NOMO-1 treated with dmso at 0.1 percent for 144 hours (cell line): Measurements from ENCODE around the gene CILP2.

Experiments used
- DNase-seq: peaks from one replicate; lab custom pipeline; 2025; ENCODE audit not compliant: unreplicated experiment; lab: John Stamatoyannopoulos, UW

The CILP2 gene

DNA sequence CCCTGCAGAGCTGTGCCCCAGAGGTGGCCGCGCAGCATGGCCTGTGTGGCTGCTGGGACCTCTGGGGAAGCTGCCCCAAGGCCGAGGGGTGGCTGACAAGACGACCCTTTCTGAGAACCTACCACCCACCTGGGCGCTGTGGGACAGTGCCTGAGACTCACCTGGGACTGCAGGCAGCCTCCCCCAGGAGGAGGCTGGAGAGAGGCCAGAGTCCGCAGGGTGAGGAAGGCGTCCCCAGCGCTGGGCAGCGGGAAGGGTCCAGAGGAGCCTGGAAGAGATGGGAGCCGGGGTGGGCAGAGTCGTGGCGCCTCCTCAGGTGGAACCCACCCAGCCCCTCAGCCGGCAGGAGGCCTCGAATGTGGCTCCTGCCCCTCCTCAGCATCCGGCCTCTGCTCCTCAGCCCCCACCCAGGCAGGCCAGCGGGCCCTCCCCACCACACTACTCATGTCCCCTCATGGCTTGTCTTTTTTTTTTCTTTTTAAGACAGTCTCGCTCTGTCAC lies 25.3 kb downstream of the CILP2 start:
- DNase-seq = no peak

DNA sequence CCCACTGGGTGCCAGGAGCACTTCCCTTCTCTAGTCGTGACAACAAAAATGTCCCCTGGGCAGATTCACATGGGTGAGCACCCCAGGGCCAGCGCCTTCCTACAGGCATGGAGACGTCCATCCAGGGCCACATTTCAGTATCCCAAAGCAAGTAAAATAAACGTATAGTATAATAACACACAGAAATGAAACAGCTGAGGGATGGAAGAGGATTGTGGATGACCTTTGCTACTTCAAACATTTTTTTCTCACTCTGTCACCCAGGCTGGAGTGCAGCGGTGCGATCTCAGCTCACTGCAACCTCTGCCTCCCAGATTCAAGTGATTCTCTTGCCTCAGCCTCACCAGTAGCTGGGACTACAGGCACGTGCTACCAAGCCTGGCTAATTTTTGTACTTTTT lies 28.2 kb downstream of the CILP2 start:
- DNase-seq = no peak

DNA sequence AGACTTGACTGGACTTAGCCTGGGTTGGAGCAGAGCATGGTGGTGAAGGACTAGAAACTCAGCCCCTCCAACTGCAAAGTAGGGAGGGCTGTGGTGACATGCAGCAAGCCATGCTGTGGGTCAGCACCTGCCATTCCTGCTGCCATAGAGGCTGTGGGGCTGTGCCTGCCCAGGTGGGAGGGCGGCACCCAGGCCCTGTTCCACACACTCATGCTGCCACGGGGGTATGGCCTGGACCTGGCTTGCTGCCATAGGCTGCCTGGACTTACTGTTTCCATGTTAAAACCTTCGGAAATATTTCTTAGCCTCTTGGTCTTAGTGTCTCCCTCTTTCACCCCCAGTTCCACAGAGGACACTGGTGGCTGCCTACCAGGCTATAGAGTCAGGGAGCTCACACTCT lies 29.3 kb downstream of the CILP2 start:
- no peak for DNase-seq

DNA sequence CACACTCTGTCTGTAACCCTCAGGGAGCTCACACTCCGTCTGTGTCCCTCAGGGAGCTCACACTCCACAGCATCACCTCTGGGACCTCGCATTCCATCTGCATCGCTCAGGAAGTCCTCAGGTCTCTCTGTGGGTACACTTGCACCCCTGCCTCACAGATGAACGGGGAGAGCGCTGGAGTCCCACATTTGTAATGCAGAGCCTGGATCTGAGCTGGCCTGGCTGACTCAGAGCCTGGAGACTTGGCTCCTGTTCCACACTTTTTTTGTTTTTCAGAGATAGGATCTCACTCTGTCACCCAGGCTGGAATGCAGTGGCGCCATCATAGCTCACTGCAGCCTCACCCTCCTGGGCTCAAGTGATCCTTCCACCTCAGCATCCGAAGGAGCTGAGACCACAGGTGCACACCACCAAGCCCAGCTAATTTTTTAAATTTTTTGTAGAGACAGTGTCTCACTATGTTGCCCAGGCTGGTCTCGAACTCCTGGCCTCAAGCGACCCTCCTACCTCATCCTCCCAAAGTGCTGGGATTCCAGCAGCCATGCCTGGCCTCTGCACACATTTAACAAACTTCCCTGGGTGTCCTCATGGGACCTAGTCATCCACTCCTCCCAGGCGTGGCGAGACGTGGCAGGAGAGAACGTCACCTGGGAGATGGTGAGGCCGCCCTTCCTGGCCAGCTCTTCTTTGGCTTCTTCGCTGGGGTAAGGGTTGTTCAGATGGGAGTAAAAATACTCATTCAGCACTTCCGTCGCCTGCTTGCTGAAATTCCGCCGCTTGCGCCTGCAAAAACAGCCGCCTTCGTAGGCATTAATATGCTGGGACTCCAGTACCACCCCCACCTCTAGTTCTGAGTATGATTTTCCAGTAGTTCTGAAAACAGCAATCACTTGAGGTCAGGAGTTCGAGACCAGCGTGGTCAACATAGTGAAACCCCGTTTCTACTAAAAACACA lies 31.0 kb downstream of the CILP2 start:
- DNase-seq = no peak

DNA sequence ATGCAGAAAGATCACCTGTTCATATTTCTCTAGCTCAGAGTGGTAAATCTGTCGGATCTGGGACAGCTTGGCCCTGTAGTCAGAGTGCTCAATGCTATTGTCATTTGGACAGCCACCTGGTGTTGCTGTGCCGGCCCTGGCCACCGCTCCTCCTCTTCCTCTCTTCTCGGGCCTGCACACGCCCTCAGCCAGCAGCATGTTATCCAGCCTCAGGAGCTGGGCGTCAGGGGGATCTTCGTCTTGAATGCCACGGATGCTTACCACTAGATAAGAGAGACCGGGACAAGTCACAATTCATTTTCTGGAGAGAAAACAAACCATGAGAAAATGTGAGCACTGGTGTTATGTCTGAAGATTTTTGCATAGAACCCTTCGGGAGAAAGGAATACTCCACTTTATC lies 32.5 kb downstream of the CILP2 start:
- DNase-seq = no peak

DNA sequence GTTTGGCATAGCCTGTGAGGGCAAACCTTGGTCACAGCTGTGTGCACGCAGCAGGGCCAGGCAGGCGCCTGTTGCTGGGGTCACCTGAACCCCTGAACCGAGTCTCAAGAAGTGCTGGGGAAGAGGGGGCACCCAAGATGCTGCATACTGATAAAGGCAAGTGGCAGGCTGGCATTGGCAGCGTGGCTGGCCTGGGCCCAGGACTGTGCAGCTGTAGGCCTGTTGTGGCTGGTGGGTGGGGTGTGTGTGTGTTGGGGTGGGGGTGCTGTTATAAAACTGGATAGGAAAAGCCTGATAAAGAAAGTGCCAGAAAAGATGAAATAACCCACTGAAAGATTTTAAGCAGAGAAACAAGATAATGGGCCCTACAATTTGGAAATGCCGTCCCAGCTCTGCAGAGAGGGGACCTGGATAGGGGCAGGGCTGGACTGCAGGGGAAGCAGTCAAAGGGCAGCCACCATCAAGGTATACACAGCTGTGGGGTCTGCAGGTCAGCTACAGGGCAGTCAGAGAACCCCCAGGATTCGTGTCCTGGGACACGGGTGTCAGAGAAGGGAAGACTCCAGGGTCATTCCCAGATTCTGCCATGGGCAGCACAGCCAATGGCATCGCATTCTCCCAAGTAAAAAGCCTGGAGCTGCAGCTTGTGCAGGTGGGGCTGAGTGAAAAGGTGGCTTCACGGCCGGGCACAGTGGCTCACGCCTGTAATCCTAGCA lies 33.2 kb downstream of the CILP2 start:
- DNase-seq = no peak

DNA sequence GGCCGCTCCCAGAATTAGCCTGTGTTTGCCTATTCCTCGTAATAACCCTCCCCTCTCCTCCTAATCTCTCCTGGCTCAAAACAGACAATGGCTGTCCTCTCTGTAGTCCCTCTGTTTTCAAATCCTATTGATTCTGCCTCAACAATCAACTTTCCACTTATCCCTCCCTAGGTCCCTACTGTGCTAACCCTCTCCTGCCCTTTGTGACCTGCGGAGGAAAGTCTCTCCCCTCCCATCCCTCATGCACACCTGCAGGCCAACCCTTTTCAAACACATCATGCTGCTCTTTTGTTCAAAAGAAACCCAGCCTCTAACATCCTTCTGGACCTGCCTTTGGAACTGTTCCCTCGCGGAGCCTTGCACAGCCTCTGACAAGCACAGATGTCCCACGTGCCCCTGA lies 37.3 kb downstream of the CILP2 start:
- DNase-seq = no peak

DNA sequence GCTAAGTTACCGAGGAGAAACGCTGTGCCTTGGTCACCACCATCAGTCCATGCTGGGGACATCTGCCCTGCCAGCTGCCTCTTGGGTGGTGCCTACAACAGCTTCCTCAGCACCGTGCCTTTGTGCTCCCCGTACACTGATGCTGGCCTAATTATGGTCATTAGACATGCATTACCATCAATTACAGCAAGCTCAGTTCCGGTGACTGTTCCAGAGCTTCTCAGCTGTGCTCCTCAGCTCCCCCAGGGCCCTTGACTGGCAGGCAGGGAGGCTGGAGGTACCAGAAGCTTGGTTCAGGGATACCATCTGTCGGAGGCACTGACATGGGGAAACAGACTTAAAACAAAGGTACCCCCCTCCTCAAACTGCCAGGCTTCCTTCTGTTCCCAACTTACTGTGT lies 40.2 kb downstream of the CILP2 start:
- no peak for DNase-seq

DNA sequence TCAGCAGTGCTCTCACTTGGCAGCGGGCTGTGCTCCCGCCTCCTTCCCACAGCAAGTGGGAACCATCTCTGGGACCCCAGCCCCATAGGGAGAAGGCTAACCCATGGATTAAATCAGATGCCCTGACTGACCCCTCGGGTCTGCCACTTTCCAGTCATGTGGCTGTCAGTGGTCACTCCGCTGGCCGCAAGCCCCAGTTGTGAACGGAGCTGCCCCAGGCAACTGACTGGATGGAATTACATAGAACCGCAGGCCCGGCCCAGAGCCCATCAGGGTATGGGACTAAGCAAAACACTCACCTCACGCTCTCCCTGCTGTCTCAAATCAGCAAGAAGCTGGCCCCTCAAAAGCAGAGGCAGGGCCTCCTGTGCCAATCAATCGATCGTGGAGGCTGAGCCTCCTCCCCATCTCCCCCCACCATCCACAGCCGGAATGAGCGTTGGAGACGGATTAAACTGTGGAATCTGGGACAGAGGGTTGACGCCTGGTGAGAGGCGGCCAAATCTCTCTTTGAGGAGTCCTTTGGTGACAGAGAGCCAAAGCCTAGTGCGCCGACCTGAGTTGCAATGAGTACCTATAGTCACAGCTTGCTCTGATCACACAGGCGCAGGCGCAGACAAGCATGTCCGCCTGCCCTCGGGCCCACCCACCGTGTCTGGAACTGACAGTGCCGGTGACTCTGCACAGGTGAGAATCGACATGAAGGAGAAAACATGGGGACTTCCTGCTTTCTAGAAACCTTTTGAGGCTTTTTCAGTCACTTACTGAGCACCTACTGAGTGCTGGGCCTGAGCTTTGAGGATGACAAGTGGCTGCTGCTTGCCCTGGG lies 41.7 kb downstream of the CILP2 start:
- DNase-seq = no peak

DNA sequence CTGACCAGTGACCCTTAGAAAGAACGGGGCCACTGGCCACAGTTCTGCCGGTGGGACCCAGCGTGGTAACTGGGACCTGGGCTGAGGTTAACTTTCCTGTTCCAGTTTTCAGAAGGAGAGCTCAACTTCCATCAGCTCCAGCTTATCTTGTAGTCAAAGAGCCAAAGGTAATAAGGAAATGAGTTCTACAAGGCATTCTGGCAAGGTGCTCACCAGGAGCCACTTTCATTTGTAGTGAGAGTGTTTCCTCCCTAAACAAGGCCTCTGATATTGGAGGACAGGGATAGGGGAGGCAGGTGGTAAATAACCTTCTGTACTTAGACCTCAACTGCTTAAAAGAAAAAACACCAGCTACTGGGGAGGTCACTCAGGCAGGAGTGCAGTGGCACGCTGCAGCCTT lies 42.4 kb downstream of the CILP2 start:
- DNase-seq = no peak

DNA sequence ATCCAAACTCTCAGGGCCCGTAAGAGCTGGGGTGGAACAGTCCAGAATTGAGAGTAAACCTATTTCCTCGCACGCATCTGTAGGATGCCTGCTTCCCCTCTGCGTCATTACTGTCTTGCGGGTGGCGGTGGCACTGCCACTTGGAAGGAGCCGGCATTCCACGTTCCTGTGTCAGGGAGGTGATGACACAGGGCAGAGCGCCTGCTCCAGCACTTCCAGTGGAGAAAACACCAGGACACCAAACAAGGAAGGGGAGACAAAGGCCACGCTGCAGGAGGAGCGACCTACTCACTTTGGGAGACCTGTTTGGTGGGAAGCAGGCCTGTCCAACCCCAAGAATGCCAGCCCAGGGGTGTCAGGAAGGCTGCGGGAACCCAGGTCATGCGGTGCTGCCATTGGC lies 43.3 kb downstream of the CILP2 start:
- DNase-seq = no peak

DNA sequence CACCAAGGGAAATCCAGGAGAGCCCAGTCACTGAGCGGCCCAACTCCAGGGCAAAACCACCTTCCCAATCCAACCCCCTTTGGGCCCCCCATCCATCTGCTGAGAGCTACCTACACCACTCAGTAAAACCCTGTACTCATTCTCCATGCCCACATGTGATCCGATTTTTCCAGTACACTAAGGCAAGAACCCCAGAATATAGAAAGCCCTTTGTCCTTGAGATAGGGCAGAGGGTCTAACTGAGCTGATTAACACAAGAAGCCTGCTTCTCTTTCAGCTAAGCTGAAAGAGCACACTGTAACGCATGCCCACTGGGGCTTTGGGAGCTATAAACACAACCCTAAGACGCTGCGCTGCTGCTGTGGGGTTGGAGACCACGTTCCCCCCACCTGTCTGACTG lies 44.4 kb downstream of the CILP2 start:
- DNase-seq = no peak

DNA sequence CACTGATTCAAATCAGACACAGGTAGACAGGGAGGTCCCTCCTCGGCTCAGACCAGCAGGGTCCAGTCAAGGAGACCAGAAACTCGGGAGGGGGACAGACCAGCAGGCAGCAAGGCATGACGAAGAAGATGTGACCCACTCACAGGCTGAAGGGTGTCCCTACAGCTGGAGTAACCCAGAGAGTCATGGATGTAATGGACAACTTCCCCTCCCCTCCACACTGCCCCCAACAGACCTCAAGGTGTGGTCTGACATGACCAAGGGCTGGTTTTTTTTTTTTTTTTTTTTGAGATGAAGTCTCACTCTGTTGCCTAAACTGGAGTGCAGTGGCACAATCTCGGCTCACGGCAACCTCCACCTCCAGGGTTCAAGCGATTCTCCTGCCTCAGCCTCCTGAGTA lies 46.3 kb downstream of the CILP2 start:
- no peak for DNase-seq

DNA sequence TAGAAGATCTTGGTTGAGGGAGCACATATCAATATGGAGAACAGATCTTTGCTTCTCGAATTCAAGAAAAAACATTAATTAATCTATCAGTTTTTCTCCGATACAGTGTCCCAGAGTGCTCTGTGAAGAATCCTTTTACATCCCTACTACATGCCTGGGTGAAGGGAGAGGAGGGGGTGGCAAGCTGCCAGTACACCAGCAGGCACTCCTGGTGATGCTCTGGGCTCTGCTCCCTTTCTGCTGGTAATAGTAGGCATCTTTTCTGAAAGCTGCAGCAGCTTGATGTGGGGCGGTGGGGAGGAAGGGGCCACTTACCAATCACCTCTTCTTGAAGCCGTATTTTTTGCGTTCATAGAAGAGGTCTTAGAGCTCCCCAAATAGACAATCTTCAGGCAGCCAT lies 49.7 kb downstream of the CILP2 start:
- no peak for DNase-seq

DNA sequence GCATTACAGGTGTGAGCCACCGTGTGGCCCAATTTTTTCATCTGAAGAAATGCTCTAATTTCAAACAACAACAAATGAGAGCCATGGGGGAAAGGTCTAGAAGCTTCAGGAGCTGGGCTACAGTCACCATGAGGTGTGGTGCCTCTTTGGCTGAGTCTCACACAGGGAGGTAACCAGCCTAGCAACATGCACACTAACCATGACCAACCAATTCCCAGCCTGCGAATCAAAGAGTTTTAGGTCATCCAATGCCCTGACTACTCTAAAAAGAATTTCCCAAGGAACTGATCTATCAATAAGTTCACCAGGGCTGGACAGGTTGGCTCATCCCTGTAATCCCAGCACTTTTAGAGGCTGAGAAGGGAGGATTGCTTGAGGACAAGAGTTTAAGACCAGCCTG lies 50.5 kb downstream of the CILP2 start:
- DNase-seq = no peak

DNA sequence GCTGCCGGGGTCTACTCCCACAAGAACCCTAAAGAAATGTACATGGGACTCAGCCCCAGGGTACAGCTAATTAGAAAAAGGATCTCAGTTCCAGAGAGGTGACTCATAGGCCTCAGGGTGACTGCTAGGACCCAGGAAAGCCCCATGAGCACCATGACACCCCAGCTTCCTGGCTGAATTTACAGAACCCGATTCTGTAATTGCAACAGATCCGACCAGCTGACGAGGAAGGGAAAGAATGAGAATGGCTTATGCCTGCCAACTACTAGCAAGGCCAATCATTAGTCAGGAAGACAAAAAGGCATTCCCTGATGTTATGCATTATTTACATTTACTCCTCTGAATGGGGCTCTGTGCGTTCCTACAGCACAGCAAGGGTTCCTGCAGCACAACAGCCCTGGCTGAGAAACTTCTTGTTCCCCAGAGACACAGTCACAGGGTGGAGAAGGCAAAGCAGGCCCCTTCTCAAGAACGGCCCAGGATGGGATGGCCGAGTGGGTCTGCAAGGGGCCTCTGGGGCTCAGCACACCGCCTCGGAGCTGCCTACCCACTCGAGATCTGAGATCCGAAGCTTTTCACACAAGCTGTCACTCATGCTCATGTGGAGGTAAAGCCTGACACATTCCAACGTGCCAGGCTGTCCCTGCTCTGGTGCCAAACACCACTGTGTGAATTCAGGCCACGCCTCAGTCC lies 53.2 kb downstream of the CILP2 start:
- DNase-seq = no peak

DNA sequence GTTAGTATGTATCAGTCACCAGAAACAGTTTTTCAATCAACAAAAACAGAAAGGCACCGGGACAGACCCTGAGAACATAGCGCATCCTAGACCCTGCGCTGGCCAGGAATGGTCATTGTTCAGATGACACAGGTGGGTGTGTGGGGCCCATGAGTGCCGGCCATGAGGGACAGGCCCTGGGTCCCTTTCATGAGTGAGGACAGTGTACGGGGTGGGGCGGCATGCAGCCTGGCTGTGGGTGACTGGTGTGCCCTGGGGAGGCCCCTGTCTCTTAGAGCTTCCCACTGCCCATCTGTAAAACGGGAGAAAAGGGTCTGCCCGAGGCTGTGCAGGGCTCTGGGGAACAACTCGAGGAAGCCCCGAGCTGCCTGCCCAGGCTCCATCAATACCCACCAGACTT lies 54.6 kb downstream of the CILP2 start:
- DNase-seq = no peak

DNA sequence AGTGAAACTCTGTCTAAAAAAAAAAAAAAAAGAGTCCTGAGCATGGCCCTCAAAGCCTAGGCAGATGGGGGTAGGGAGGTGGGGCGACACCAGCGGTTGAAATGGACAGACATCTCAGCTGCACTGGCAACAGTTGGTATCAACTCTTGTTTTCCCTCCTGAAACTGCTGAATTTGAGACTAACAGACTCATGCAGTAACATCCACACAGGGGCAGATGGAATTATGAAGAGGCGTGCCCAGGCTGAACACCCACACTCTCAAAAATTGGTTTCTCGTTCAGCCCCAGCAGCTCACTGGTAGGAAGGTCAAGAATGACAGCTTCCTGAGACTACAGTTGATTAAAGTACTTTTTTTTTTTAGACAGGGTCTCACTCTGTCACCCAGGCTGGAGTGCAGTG lies 56.3 kb downstream of the CILP2 start:
- DNase-seq = no peak

DNA sequence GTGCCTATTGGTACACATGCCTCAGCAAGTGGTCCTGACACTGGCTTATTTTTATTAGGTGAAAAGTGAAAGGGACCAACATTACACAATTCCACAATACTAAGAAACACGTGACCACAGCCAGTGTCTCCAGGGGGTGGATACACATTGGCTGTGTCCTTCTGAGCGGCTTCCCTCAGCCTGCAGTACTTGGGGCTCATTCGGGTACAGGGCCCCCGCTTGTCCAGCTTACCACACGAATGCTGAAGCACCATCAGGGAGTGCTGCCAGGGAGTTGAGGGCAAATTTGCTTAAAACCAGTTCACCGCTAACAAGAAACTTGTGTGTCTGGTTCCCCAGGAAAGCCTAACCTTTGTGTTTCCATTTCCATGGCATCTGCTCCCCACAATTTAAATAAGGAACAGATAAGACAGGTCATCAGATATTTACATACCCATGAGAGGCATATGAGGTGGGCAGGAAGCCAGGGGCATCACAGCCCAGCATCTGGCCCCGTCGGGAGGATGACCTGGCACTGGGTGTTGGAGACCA lies 57.2 kb downstream of the CILP2 start:
- no peak for DNase-seq
